HG03442 (cell line): ENCODE results near the gene LAMA2.

Source experiments
- ATAC-seq: cut with Tn5 transposase; IDR thresholded peaks from one replicate; pipeline ENCODE4 v1.9.1; 2021; ENCODE audit warnings: mild to moderate bottlenecking, moderate library complexity; ENCODE audit not compliant: unreplicated experiment

LAMA2 gene

DNA sequence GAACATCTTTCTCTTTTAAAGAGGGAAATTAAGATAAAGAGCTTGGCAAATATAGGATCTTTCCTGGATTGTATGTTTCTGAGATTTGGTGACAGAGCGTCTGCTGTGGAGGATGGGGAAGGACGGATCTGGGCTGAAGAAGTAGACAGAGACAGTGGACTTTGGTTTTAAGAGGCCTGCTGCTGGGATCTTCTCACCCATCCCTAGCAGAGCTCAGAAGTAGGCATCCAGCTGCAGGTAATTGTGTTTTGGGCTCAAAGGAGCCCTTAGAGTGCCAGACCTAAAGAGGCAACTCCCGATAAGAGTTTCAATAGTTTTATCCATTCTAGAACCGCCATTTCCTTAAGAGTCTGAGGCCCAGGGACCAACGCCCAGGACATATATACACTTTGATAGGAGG, 20.8 kb downstream of the LAMA2 start:
- no peak for ATAC-seq

DNA sequence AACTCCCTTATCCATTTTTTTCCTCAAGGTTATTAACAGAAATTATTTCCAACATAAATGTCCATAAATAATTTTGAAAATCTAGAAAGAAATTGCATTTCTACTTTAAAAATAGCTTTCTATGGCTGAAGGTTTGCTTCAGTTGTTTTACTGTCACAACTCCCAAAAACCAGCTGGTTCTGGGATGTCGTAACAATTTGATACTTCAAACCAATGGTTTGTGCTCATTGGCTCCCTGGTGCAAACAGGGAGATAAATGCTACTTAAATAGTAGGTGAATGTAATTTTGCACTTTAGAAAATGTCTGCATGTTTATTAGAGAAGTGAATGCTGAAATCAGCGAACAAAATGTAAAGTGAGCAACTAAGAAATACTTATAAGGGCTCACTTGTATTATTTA, 31.1 kb downstream of the LAMA2 start:
- ATAC-seq: no peak

DNA sequence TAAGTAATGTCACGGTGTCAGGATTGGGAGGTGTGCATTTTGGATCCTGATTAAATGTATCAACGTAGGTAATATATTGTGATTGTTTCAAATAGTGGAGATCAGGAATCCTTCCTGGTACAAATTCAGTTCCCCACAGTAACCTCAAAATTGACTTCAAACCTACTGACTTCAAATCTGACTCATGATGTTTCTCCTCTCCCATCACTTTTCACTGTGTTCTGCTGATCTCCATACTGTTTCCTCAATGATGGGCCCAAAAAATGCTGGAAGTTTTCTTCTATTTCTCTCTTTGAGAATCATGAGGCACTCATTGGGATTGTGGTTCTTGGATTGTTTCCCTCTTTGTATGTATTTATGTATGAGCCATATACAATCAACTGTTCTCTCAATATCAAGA, 35.9 kb downstream of the LAMA2 start:
- no peak for ATAC-seq

DNA sequence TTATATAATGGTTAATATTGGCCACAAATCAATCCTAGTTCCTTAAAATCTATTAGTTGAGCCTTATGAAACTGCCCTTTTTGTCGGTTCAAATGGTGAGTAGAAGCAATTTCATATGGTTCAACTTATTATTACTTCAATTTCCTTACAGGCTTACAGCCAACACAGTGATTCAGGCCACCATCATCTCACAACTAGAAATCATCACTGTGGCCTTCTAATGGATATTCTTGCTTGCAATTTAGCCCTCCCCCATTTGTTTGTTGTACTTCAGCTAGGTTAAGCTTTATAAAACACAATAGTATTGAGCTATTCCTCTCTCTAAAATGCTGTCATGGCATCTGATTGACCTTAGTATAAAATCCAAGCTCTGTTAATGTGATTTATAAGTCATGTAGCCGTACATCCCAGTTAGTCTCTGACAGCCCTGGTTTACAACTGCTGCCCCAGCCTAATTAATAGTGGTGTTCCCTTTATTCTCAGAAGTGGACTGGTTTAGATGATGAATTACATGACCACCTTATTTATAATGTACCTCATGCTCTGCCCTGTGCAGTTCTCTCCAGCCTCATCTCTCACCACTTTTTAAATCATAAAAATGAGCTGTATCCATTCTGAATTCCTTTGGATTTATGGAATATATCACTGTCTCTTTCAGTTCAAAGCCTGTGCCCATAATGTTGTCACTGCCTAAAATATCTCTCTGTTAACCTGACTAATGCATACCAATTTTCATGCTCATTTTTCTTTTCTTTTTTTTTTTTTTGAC, 36.7 kb downstream of the LAMA2 start:
- no peak for ATAC-seq

DNA sequence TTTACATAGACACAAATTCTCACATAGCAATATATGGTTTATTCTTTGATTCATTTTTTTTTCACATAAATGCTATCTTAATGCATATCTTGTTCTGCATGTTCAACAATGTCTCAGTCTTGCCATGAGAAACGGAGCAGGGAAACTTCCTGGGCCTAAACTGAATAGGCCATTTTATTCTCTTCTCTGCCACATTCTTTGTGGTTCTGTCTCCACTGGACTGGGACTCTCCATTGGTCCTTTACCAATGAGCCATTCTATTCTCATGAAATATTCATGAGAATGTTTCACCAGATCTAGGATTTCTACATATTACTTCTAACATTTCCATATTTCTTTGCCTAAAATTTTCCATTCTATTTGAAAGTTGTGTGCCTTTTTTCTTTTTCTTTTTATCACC, 42.8 kb downstream of the LAMA2 start:
- no peak for ATAC-seq

DNA sequence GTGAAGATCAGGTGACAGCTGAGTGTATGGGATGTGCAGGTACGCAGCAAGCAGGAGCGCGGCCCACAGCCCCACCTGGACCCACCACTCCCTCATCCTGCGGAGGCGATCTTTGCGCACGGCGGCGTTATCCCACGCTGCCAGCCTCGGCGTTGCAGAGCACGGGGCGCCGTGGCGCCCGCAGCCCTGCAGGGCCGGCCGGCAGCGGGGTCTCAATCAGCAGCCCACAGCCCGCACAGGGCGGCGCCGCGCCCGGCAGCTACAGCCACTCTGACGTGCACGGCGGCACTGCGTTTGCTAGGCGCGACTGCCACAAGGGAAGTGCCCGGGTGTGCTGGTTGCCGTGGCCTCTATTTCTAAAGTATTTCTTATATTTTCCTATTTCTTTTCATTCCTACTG, 46.9 kb downstream of the LAMA2 start:
- ATAC-seq: no peak

DNA sequence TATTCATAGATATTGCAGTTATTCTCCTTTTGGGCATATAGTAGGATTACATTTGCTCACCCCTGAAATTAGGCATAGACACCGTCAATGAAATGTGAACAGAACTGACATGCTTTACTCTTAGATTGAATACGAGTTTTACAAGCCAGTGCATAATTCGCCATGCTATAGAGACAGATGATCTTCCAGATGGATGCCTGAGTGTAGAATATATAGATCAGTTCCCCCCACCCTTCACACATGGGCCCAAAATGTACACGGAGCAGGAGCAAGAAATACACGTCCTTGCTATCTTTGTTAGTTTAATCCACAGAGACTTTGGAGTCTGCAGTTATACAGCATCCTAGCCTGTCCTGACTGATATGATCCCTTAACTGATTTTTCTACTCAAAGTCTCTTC, 47.4 kb downstream of the LAMA2 start:
- ATAC-seq: no peak

DNA sequence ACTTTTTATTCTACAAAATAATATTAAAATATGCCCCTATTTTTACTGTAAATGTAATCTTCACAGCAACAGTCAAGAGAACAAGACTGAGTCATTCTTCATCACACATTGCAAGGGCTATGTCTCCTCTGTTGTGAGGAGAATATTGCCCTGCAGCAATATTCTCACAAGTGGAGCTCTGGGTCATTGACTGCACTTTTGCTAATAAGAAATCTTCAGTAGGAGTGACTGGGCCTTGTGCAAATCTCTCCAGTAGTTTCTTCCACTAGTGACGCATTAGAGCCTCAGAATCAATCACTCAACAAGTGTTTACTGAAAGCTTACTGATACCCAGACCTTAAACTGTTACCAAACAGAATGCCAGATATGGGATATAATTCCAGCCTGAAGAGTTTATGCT, 49.1 kb downstream of the LAMA2 start:
- no peak for ATAC-seq

DNA sequence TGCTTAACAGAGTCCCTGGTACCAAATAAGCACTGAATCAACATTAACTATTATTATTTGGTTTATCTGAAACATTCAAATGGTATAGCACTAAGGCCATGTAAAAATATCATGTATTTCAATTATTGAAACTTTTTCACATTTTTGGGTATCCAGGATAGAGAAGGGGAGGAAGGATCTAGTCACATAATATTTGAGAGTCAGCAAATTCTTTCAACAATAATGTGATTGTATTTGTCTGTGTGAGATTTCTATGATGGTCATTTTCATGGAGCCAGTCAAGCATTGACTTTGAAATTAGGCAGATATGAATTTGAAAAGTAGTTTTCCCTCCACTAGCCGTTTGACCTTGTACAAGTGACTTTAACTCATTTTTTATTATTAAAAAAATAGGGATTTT, 67.9 kb downstream of the LAMA2 start:
- ATAC-seq: no peak

DNA sequence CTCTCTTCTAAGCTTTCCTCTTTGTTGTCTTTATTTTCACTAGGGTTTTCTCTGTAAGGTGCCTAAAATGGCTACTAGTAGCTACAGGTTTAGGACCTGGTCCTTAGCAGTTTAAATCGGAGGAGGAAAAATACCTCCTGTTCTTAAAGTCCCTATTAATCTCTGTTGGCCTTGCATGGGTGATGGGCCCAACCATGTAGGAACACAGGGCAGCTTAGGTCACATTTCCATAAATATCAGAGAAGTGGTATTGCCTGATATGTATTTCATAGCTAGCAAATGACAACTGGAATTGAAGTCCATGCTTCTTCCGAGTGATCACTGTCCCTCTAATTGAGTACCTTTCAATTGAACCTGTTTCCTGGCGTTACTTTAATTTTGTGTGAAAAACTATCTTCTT, 70.0 kb downstream of the LAMA2 start:
- ATAC-seq: no peak

DNA sequence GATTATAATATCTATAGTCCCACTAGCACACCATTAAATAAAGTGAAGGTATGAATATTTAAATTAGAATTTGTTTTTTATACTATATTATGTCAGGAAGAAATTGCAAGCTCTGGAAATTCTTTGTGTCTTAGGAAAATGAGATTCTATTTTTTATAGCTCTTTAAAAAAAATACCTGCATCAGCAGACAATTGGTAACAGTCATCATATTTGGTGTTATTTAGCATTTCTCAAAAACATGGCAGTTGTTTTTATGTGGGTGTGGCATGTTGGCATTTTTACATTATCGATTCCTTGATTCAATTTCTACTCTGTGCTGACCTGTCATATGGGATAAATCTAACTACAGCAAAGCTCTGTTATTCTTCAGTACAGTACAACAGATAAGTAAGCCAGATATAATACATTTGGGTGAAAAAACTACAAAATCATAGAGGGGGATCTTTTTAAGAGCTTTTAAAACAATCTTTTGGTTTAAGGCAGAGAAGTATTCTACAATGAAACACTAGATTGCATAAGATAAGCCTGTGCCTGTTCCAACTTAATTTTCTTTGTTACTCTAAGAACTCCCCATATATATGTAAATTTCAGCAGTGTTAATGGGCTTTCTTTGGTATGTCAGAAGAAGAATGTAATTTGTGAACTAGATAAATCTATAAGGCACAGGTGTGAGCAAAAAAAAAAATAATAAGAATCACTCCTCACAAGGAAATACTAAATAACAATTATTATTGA, 71.5 kb downstream of the LAMA2 start:
- ATAC-seq: no peak

DNA sequence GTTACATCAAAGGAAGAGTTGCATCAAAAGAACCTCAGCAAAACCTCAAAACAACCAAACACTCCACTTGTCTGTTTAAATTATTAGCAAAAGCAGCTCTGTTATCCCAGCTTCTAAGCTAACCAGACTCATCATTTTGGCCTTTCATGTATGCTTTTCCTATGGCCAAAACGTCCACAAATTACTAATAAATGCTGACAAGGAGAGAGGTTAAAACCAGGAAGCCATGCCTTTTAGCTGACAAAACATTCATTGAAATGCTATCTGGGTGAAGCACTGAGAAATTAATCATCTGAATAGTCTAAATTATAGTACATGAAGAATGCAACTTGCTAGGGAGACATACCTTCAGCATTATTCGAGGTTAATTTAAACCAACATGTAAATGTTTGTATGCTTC, 80.6 kb downstream of the LAMA2 start:
- ATAC-seq: no peak

DNA sequence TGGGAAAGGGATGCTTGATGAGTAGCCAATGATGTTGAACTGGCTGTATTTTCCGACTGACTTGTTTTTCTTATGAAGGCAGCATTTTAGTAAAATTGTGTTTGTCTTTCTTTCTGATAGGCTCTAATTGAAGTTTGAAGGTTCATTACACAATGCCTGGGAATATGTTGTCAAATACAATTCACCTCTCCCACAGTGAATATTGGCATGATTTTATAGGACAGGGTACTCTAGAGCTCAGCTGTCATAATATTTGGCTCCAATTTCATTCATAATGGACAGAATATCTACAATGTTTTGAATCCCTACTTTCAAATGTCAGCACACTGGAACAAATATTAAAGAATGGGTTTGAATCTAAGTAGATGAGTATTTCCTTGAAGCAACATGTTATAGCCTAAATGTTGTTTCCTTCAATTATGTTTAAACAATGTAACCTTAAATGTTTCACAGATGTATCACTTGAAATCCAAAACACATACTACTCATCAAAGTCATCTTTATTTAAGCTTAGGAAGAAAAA, 81.4 kb downstream of the LAMA2 start:
- no peak for ATAC-seq

DNA sequence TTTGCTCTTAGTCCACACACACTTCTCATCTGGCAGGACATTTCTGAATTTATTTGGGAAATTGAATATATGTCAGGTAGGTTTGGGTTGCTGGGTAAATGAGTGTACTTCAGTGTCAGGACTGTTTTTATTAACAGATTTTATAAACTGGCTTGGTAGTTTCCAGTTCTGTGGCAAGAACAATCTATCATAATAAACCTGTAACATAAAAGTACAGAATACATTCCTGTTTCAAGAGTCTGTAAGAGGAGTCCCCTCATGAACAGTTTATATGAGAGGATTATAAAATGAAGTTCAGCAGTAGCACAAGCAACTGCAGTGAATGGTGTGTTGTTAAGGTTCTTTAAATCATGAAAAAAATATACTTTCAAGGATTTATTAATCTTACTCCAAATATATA, 81.8 kb downstream of the LAMA2 start:
- no peak for ATAC-seq

DNA sequence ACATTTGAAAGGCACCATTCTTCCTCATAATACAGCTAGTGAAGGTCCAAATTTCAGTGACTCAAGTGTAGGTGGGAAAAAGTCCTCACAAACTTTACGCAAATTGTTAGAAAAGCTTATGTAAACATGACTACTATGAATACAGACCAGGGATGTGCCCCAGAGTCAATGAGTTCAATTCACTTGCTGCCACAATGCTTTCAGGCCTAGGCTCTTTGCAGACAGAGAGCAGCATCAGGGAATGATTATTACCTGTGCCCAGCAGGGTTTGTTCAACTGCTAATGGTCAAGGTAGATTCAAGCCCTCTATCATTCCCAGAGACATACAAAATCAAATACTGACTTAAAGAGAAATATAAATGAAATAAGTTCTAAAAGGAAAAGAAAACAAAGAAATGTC, 84.0 kb downstream of the LAMA2 start:
- no peak for ATAC-seq

DNA sequence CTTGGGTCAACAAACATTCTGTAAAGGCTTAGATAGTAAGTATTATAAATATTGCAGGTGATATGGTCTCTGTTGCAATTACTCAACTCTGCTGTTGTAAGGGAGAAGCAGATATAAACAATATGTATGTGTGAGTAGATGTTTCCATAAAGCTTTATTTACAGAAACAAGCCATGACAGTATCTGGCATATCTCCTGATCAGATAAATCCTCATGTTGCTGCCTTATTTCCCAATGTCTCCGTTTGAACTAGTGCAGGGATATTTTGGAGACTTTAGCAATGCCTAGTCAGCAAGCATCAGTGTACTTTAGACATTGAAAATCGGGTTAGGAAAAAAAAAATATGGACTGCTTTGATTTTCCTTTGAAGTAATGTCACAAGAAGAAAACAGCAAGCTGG, 96.1 kb downstream of the LAMA2 start:
- ATAC-seq: no peak

DNA sequence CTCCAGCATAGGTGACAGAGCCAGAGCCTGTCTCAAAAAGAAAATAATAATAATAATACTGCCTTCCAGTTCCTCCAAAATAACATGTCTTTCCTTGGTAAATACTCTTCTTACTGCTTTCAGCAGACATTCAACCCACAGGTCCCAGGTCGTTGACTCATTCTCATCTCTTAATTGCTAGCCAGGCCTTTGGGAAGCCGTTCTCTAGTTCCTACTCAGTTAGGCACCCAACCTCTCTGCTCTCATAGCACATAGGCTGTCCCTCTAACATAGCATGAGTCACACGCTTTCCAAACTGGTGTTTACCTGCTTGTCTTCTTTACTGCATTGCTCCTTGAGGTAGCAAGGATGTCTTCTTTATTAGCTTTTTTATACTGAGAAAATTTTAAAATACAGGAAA, 98.8 kb downstream of the LAMA2 start:
- no peak for ATAC-seq

DNA sequence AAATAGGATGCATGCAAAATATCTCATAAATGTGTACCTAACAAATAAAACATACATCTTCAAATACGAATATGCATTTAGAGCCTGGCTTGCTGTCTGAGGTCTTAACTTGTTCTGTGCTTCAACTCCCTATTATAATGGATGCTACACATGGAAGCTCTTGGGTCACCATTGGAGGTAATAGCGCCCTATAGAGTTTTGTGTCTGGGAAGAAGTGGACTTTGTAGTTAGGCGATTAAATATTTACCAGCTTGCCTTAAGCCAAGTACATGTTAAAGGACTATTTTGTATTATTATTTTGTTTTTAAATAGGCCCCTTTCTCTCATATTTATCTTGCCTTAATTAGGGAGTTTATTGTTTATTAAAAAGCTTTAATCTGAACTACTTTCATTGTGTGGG, 107.4 kb downstream of the LAMA2 start:
- no peak for ATAC-seq

DNA sequence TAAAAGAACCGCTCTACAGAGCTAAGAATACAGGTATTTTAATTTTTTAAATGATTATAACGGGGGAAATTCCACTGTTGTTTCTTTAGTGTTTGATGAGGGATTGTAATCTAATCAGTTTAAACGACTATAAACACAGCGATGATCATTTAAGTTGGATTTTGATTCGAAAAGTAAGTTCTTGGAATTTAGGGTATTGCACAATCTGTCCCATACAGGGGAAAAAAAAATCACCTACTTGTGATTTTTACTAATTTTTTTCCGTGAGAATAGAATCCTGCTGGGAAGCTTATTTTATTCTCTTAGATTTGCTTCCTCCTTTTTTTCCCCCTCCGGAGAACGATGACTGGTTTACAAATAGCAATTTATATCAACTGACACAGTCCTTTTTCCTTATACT, 108.0 kb downstream of the LAMA2 start:
- ATAC-seq: no peak

DNA sequence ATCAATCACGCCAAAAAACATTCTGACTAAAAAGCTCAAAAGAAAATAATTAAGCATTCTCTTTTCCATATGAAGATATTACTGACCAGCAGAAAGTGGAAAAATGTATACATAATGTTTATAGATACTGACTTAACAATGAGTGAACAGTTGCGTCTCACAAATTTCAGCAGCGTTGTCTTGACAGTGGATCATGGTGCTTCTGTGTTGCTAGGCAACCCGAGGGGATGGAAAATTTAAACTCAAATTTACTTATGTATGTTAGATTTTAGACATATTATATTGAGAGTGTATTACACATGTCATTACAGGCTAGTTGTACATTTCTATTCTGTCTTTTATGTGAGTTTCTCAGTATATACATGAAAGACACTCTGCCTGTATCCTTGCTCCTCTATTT, 110.2 kb downstream of the LAMA2 start:
- no peak for ATAC-seq

DNA sequence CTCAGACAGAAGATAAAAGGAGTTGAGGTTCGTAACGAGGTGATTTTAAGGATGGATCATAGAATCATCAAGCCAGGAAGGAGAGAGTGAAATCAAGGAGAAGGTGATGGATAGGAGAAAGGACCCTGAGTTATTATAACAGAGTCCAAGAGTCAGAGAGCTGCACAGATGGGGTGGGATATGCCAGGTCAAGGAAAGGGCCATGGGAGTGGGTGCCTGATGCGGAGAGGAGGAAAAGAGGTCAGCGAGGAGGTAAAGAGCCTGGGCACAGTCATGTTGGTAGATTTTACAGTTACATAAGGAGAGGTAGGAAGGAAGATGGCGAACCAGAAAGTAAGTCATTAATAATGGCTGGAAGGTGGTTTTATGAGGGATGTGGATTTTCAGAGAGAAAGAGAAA, 114.9 kb downstream of the LAMA2 start:
- no peak for ATAC-seq

DNA sequence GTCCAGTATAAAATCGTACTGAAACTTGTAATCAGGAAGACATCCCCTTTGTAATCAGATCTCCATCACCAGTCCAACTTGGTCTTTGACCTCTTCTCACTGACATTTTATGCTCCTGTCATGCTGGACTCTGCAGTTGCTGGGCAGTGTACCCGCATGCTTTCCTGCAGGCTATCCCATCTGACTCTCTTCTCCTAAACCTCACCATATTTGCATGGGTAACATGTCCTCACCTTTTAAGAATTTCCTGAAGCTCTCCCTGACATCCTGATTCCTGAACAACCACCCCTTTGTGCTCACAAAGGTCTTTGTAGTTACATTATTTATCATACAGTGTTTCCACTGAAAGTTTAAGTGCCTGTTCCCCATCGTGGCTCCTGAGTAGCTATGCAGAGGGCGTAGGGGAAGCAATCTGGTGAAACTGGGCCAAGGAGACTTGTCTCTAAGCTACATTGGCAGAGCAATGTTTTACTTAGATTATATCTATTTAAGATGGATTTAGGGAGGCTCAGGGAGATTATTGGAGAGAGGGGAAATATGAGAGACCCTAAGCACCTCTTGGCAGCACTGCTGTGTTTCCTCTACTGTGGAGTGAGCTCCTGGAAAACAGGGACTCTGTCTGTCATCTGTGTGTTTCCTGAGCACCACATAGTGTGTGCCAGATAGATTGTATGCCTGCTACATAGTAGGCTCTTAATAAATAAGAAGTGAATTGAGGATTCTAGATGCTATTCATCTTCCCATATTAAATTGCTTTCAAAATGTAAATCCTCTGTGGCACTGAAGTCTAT, 124.0 kb downstream of the LAMA2 start:
- ATAC-seq: no peak
